MM.1S (cell line): ENCODE data around the gene PLPP3.

ENCODE experiments used
- DNase-seq: peaks from one replicate; pipeline ENCODE4 v3.0.0-alpha.2; 2015
- H2AFZ ChIP-seq: fragments of 300-600 bp; sonication (generic); 2 replicates; pipeline ENCODE4 v1.6.0; 2016; ENCODE audit warnings: antibody characterized with exemption, low read length
- H3F3A ChIP-seq: fragments of 300-600 bp; sonication (generic); 2 replicates; pipeline ENCODE4 v1.6.1; 2016; ENCODE audit warnings: mild to moderate bottlenecking, antibody characterized with exemption, low read length, moderate library complexity, mixed read lengths; ENCODE audit not compliant: insufficient read depth
- H3K27ac ChIP-seq: fragments of 300-600 bp; sonication (generic); 2 replicates; pipeline ENCODE4 v1.5.1; 2016; ENCODE audit warnings: mild to moderate bottlenecking, low read length
- H3K27me3 ChIP-seq: fragments of 300-600 bp; sonication (generic); replicated peaks from 2 replicates; pipeline ENCODE4 v1.6.0; 2016; ENCODE audit warnings: low read length; ENCODE audit not compliant: insufficient read depth
- H3K36me3 ChIP-seq: fragments of 300-600 bp; sonication (generic); replicated peaks from 2 replicates; pipeline ENCODE4 v1.6.1; 2016; ENCODE audit warnings: mild to moderate bottlenecking, low read length, mixed read lengths; ENCODE audit not compliant: insufficient read depth
- H3K4me1 ChIP-seq: fragments of 300-600 bp; sonication (generic); 2 replicates; pipeline ENCODE4 v1.6.1; 2016; ENCODE audit warnings: low read length, mixed read lengths
- H3K4me2 ChIP-seq: fragments of 300-600 bp; sonication (generic); 2 replicates; pipeline ENCODE4 v1.6.0; 2016; ENCODE audit warnings: low read depth, low read length
- H3K4me3 ChIP-seq: fragments of 300-600 bp; sonication (generic); 2 replicates; pipeline ENCODE4 v1.5.1; 2016; ENCODE audit warnings: low read length, mixed read lengths
- H3K79me2 ChIP-seq: fragments of 300-600 bp; sonication (generic); 2 replicates; pipeline ENCODE4 v1.6.1; 2016; ENCODE audit warnings: mixed run types, low read length, mixed read lengths
- H3K9ac ChIP-seq: fragments of 300-600 bp; sonication (generic); 2 replicates; pipeline ENCODE4 v1.6.1; 2016; ENCODE audit warnings: low read length, mixed read lengths
- H3K9me2 ChIP-seq: fragments of 300-600 bp; sonication (generic); replicated peaks from 2 replicates; pipeline ENCODE4 v1.6.1; 2016; ENCODE audit warnings: mild to moderate bottlenecking, low read length, mixed read lengths; ENCODE audit not compliant: insufficient read depth
- H3K9me3 ChIP-seq: fragments of 300-600 bp; sonication (generic); replicated peaks from 2 replicates; pipeline ENCODE4 v1.6.1; 2016; ENCODE audit warnings: mild to moderate bottlenecking, low read length, mixed read lengths; ENCODE audit not compliant: insufficient read depth
- H4K20me1 ChIP-seq: fragments of 300-600 bp; sonication (generic); 2 replicates; pipeline ENCODE4 v1.6.1; 2016; ENCODE audit warnings: mild to moderate bottlenecking, low read length, moderate library complexity, mixed read lengths; ENCODE audit not compliant: insufficient read depth
- CTCF ChIP-seq: fragments of 300-600 bp; sonication (generic); IDR thresholded peaks from 2 replicates; pipeline ENCODE4 v1.5.1; 2016; ENCODE audit warnings: antibody characterized with exemption, low read length, mixed read lengths
- EZH2 ChIP-seq: fragments of 300-600 bp; sonication (generic); optimal IDR thresholded peaks from 2 replicates; pipeline ENCODE3; 2017; ENCODE audit warnings: low read depth, mild to moderate bottlenecking, antibody characterized with exemption, low read length, mixed read lengths
- EZH2phosphoT487 ChIP-seq: fragments of 300-600 bp; sonication (generic); IDR thresholded peaks from 2 replicates; pipeline ENCODE4 v1.6.1; 2018; ENCODE audit warnings: antibody characterized with exemption, low read length

Gene PLPP3

GRCh38 chr1:56586502-56586901 is 7.1 kb upstream of the PLPP3 start:
- H3K4me1 ChIP-seq: no peaks in the 10 kb centered on the region
- no peak overlapping the region for H2AFZ ChIP-seq
- H3K4me3 ChIP-seq: no peak overlapping the region
- H4K20me1 ChIP-seq: no peaks in the 10 kb centered on the region
- H3K9me3 ChIP-seq: no peaks in the 10 kb centered on the region
- no peak overlapping the region for H3K27ac ChIP-seq
- no peaks in the 10 kb centered on the region for H3K79me2 ChIP-seq
- H3K9ac ChIP-seq: no peak overlapping the region
- H3K4me2 ChIP-seq: no peak overlapping the region
- H3F3A ChIP-seq: no peaks in the 10 kb centered on the region
- H3K27me3 ChIP-seq: 0 out of 2 replicates have a peak, but pooled peaks cover 3% of the 10 kb centered on the region
- no peaks in the 10 kb centered on the region for H3K36me3 ChIP-seq
- no peak for DNase-seq
- no peaks in the 10 kb centered on the region for H3K9me2 ChIP-seq
- TF ChIP-seq CTCF: no peak
- TF ChIP-seq EZH2phosphoT487: no peak
- TF ChIP-seq EZH2: no peak

GRCh38 chr1:56585985-56586384 is 6.6 kb upstream of the PLPP3 start:
- no peak overlapping the region for H3K4me2 ChIP-seq
- H4K20me1 ChIP-seq: no peaks in the 10 kb centered on the region
- no peak overlapping the region for H3K27ac ChIP-seq
- peaks cover 3% of the 10 kb centered on the region; the same call in 1 of the 2 replicates for H3K27me3 ChIP-seq
- no peak for TF ChIP-seq EZH2
- TF ChIP-seq CTCF: no peak
- TF ChIP-seq EZH2phosphoT487: no peak
- H2AFZ ChIP-seq: no peak overlapping the region
- H3K9me2 ChIP-seq: no peaks in the 10 kb centered on the region
- no peak overlapping the region for H3K4me3 ChIP-seq
- no peaks in the 10 kb centered on the region for H3F3A ChIP-seq
- no peaks in the 10 kb centered on the region for H3K79me2 ChIP-seq
- no peak for DNase-seq
- no peaks in the 10 kb centered on the region for H3K36me3 ChIP-seq
- H3K4me1 ChIP-seq: no peaks in the 10 kb centered on the region
- H3K9ac ChIP-seq: no peak overlapping the region
- no peaks in the 10 kb centered on the region for H3K9me3 ChIP-seq

- no peak overlapping the region for H3K4me3 ChIP-seq
- no peaks in the 10 kb centered on the region for H3K9me3 ChIP-seq
- no peaks in the 10 kb centered on the region for H3K36me3 ChIP-seq
- no peaks in the 10 kb centered on the region for H4K20me1 ChIP-seq
- H3K9me2 ChIP-seq: no peaks in the 10 kb centered on the region
- H3K4me1 ChIP-seq: peaks cover under 1% of the 10 kb centered on the region; the same call in 1 of the 2 replicates
- H2AFZ ChIP-seq: no peak overlapping the region
- no peaks in the 10 kb centered on the region for H3K79me2 ChIP-seq
- H3K9ac ChIP-seq: no peak overlapping the region
- no peaks in the 10 kb centered on the region for H3F3A ChIP-seq
- H3K27me3 ChIP-seq: peaks cover 3% of the 10 kb centered on the region; the same call in 1 of the 2 replicates
- H3K27ac ChIP-seq: no peak overlapping the region
- DNase-seq: peak; percentile 50
- H3K4me2 ChIP-seq: no peak overlapping the region
- TF ChIP-seq EZH2: no peak
- TF ChIP-seq CTCF: peak; percentile 78
- TF ChIP-seq EZH2phosphoT487: no peak
Observed at GRCh38 chr1:56584910-56585528, 5.7 kb upstream of the PLPP3 start.
